ENCODE results near the gene SH3RF3.

Gene SH3RF3

GRCh38 chr2:109258376-109258775 is 129.4 kb downstream of the SH3RF3 start:
- H3K4me3 ChIP-seq (ENCODE audit: low read depth, low read length): no peak overlapping the region
- no peak for TF ChIP-seq CTCF (IDR thresholded peaks at IDR 0.05; ENCODE audit: control insufficient read depth, extremely low read depth, insufficient read depth)
- no peak for DNase-seq (ENCODE audit: low read depth)

GRCh38 chr2:109258905-109259540 is 130.0 kb downstream of the SH3RF3 start:
- no peak for TF ChIP-seq CTCF (IDR thresholded peaks at IDR 0.05; ENCODE audit: control insufficient read depth, extremely low read depth, insufficient read depth)
- H3K4me3 ChIP-seq (ENCODE audit: low read depth, low read length): no peak overlapping the region
- no peak for DNase-seq (ENCODE audit: low read depth)

GRCh38 chr2:109259671-109260070 is 130.7 kb downstream of the SH3RF3 start:
- no peak overlapping the region for H3K4me3 ChIP-seq (ENCODE audit: low read depth, low read length)
- DNase-seq (ENCODE audit: low read depth): no peak
- TF ChIP-seq CTCF (IDR thresholded peaks at IDR 0.05; ENCODE audit: control insufficient read depth, extremely low read depth, insufficient read depth): no peak

GRCh38 chr2:109260116-109260855 is 131.3 kb downstream of the SH3RF3 start:
- no peak for TF ChIP-seq CTCF (IDR thresholded peaks at IDR 0.05; ENCODE audit: control insufficient read depth, extremely low read depth, insufficient read depth)
- DNase-seq (ENCODE audit: low read depth): no peak
- no peak overlapping the region for H3K4me3 ChIP-seq (ENCODE audit: low read depth, low read length)

- TF ChIP-seq CTCF (IDR thresholded peaks at IDR 0.05; ENCODE audit: control insufficient read depth, extremely low read depth, insufficient read depth): peak; percentile 51
- no peak overlapping the region for H3K4me3 ChIP-seq (ENCODE audit: low read depth, low read length)
- DNase-seq (ENCODE audit: low read depth): peak; percentile 30
Measured at GRCh38 chr2:109260886-109261700, 132.1 kb downstream of the SH3RF3 start.

- DNase-seq (ENCODE audit: low read depth): no peak
- no peak overlapping the region for H3K4me3 ChIP-seq (ENCODE audit: low read depth, low read length)
- TF ChIP-seq CTCF (IDR thresholded peaks at IDR 0.05; ENCODE audit: control insufficient read depth, extremely low read depth, insufficient read depth): no peak
Measured at GRCh38 chr2:109261906-109262631, 133.1 kb downstream of the SH3RF3 start.
